Neutrophil (primary cell): Measurements from ENCODE around the gene SPX.

Experiments
- H3K27ac ChIP-seq: fragments of 200-600 bp; sonication (generic); 2 replicates; pipeline ENCODE4 v1.5.1; 2016; ENCODE audit warnings: mild to moderate bottlenecking, moderate library complexity
- H3K27me3 ChIP-seq: fragments of 200-600 bp; sonication (generic); 2 replicates; pipeline ENCODE4 v1.6.0; 2016; ENCODE audit warnings: mild to moderate bottlenecking
- H3K36me3 ChIP-seq: fragments of 200-600 bp; sonication (generic); 2 replicates; pipeline ENCODE4 v1.5.1; 2017
- H3K4me1 ChIP-seq, 2 experiments: fragments of 200-600 bp in 1 of 2; sonication (generic) in 1 of 2; 1 replicate in 1 of 2; 2 replicates in 1 of 2; pipeline versions ENCODE4 v1.5.1 to v1.6.1; 2013 to 2016; ENCODE audit warnings: low read depth in 1 of 2, low read length in 1 of 2, mild to moderate bottlenecking in 1 of 2, moderate library complexity in 1 of 2; ENCODE audit not compliant: control insufficient read depth in 1 of 2, insufficient read depth in 1 of 2
- H3K4me3 ChIP-seq, 2 experiments: fragments of 200-600 bp in 1 of 2; sonication (generic) in 1 of 2; 1 replicate in 1 of 2; 2 replicates in 1 of 2; pipeline ENCODE4 v1.5.1; 2013 to 2016; ENCODE audit warnings: low read depth in 1 of 2, low read length in 1 of 2, mild to moderate bottlenecking in 1 of 2, moderate library complexity in 1 of 2
- H3K9me3 ChIP-seq: fragments of 200-600 bp; sonication (generic); 2 replicates; pipeline ENCODE4 v1.5.1; 2016
- CTCF ChIP-seq: fragments of 200-600 bp; sonication (generic); IDR thresholded peaks from 2 replicates; pipeline ENCODE4 v1.5.1; 2016; ENCODE audit warnings: antibody characterized with exemption

Gene SPX

GRCh38 chr12:21546716-21547115 is 20.6 kb downstream of the SPX start:
- no peaks in the 10 kb centered on the region for H3K27me3 ChIP-seq
- no peaks in the 10 kb centered on the region for H3K4me1 ChIP-seq
- TF ChIP-seq CTCF, result no peak

GRCh38 chr12:21547437-21547836 is 21.3 kb downstream of the SPX start:
- TF ChIP-seq CTCF, result no peak
- Histone ChIP-seq H3K4me1 (no peaks in the 10 kb centered on the region), H3K27ac (no peak overlapping the region), H3K4me3 (no peak overlapping the region), H3K9me3 (no peaks in the 10 kb centered on the region), H3K27me3 (no peaks in the 10 kb centered on the region), H3K36me3 (no peaks in the 10 kb centered on the region)

More at GRCh38 chr12:21546716-21547115, 20.6 kb downstream of the SPX start:
- Histone ChIP-seq H3K9me3 (no peaks in the 10 kb centered on the region), H3K36me3 (no peaks in the 10 kb centered on the region), H3K4me3 (no peak overlapping the region), H3K27ac (no peak overlapping the region)

GRCh38 chr12:21551841-21552465 is 25.9 kb downstream of the SPX start:
- no peaks in the 10 kb centered on the region for H3K9me3 ChIP-seq
- no peak for TF ChIP-seq CTCF
- H3K4me1 ChIP-seq, result no peaks in the 10 kb centered on the region
- no peak overlapping the region for H3K4me3 ChIP-seq
- no peaks in the 10 kb centered on the region for H3K36me3 ChIP-seq
- no peaks in the 10 kb centered on the region for H3K27me3 ChIP-seq
- no peak overlapping the region for H3K27ac ChIP-seq

GRCh38 chr12:21552635-21553328 is 26.7 kb downstream of the SPX start:
- Histone ChIP-seq H3K4me1 (no peaks in the 10 kb centered on the region), H3K36me3 (no peaks in the 10 kb centered on the region), H3K9me3 (no peaks in the 10 kb centered on the region), H3K27me3 (no peaks in the 10 kb centered on the region), H3K27ac (no peak overlapping the region), H3K4me3 (no peak overlapping the region)
- no peak for TF ChIP-seq CTCF

GRCh38 chr12:21553329-21553675 is 27.2 kb downstream of the SPX start:
- no peak overlapping the region for H3K27ac ChIP-seq
- H3K4me3 ChIP-seq, result no peak overlapping the region
- no peaks in the 10 kb centered on the region for H3K9me3 ChIP-seq
- no peak for TF ChIP-seq CTCF
- no peaks in the 10 kb centered on the region for H3K36me3 ChIP-seq
- no peaks in the 10 kb centered on the region for H3K27me3 ChIP-seq
- H3K4me1 ChIP-seq, result no peaks in the 10 kb centered on the region
